ENCODE data around the gene SERPINB6.

SERPINB6 gene

DNA sequence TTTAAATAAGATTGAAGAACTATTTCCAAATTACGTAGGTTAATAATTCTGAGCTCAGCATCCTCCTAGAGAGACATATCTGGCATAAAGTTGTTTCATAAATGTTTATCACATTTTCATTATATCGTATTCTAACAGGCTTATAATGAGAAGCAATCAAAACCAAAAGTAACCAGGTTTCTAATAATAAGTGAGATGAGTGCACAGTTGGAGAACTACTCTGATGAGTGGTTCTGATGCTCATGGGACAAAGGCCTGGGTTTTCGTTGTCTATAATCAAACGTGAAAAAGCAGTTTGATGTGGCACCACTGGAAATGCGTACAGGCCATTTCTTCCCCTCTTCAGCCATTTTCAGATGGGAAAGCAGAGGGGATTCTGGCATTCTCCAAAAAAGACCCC lies 4.7 kb upstream of the SERPINB6 start:
- TF ChIP-seq POLR2AphosphoS5 (IDR thresholded peaks at IDR 0.05; ENCODE audit: low read depth, low read length) (no peak), SIN3A (IDR thresholded peaks at IDR 0.05; ENCODE audit: borderline replicate concordance, insufficient read depth, low read length) (no peak), FOXP2 (optimal IDR thresholded peaks at IDR 0.05; ENCODE audit: borderline replicate concordance, extremely low read depth, extremely low read length, insufficient read depth) (no peak), TAF1 (IDR thresholded peaks at IDR 0.05; ENCODE audit: borderline replicate concordance, insufficient read depth, low read length) (no peak)
- TF ChIP-seq, protein P1, sequence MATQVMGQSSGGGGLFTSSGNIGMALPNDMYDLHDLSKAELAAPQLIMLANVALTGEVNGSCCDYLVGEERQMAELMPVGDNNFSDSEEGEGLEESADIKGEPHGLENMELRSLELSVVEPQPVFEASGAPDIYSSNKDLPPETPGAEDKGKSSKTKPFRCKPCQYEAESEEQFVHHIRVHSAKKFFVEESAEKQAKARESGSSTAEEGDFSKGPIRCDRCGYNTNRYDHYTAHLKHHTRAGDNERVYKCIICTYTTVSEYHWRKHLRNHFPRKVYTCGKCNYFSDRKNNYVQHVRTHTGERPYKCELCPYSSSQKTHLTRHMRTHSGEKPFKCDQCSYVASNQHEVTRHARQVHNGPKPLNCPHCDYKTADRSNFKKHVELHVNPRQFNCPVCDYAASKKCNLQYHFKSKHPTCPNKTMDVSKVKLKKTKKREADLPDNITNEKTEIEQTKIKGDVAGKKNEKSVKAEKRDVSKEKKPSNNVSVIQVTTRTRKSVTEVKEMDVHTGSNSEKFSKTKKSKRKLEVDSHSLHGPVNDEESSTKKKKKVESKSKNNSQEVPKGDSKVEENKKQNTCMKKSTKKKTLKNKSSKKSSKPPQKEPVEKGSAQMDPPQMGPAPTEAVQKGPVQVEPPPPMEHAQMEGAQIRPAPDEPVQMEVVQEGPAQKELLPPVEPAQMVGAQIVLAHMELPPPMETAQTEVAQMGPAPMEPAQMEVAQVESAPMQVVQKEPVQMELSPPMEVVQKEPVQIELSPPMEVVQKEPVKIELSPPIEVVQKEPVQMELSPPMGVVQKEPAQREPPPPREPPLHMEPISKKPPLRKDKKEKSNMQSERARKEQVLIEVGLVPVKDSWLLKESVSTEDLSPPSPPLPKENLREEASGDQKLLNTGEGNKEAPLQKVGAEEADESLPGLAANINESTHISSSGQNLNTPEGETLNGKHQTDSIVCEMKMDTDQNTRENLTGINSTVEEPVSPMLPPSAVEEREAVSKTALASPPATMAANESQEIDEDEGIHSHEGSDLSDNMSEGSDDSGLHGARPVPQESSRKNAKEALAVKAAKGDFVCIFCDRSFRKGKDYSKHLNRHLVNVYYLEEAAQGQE (IDR thresholded peaks at IDR 0.05; ENCODE audit: insufficient read depth in 1 of 2, low read depth in 2 of 2, low read length in 2 of 2), result no peak

DNA sequence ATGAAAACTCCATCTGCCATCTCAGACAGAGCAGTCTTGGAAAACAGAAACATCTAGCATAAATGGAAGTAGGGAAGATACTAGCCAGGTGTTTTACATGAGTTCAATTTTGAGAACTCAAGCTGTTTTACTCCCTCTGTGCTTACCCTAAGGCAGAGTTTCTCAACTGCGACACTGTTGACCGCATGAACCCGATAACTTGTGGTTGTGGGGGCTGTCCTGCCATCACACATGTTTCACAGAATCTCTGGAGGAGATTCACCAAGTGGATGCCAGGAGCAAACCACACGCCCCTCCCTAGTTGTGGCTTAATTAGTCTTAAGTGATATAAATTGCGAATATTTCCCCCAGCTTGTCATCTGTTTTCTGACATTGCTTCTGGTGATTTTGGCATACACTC lies 2.3 kb upstream of the SERPINB6 start:
- TF ChIP-seq TAF1 (IDR thresholded peaks at IDR 0.05; ENCODE audit: borderline replicate concordance, insufficient read depth, low read length) (no peak), SIN3A (IDR thresholded peaks at IDR 0.05; ENCODE audit: borderline replicate concordance, insufficient read depth, low read length) (no peak), FOXP2 (optimal IDR thresholded peaks at IDR 0.05; ENCODE audit: borderline replicate concordance, extremely low read depth, extremely low read length, insufficient read depth) (no peak), POLR2AphosphoS5 (IDR thresholded peaks at IDR 0.05; ENCODE audit: low read depth, low read length) (no peak)
- TF ChIP-seq, protein P1 (IDR thresholded peaks at IDR 0.05; ENCODE audit: insufficient read depth in 1 of 2, low read depth in 2 of 2, low read length in 2 of 2), result no peak

DNA sequence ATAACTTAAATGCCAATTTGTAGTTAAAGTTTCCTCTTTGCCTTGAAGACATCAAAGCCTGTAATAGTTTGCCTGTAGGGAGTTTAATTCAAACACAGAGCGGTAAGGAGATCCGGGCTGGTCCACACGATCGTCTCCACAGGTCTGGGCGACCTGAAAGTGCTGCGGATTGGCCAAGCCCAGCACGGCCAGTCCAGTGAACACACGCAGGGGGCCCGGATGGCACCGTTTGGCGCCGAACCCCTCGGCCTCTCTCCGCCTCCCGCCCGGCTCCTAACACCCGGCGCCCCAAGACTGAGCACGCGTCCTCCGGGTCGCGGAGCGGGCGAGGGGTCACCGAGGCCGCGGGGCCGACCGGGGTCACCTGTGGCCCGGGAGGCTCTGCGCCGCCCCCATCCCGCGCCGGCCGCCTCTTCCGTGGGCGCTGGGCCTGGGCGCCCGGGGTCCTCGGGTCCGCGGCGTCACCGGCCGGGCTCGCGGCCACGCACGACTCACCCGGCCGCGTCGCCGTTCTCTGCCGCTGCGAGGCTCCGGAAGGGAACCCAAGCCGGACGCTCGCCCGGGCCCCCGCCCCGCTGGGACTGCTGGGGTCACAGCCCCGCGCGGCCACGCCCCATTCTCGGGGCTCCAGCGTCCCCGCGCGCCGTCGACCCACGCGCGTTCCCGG lies 481 bp downstream of the SERPINB6 start:
- 0 out of 2 replicates have a peak, but pooled peaks have one; percentile 30 for TF ChIP-seq POLR2AphosphoS5 (IDR thresholded peaks at IDR 0.05; ENCODE audit: low read depth, low read length)
- TF ChIP-seq TAF1 (IDR thresholded peaks at IDR 0.05; ENCODE audit: borderline replicate concordance, insufficient read depth, low read length), result no peak
- TF ChIP-seq SIN3A (IDR thresholded peaks at IDR 0.05; ENCODE audit: borderline replicate concordance, insufficient read depth, low read length), result no peak
- no peak for TF ChIP-seq FOXP2 (optimal IDR thresholded peaks at IDR 0.05; ENCODE audit: borderline replicate concordance, extremely low read depth, extremely low read length, insufficient read depth)
- TF ChIP-seq, protein P1 (IDR thresholded peaks at IDR 0.05; ENCODE audit: insufficient read depth in 1 of 2, low read depth in 2 of 2, low read length in 2 of 2), result no peak

DNA sequence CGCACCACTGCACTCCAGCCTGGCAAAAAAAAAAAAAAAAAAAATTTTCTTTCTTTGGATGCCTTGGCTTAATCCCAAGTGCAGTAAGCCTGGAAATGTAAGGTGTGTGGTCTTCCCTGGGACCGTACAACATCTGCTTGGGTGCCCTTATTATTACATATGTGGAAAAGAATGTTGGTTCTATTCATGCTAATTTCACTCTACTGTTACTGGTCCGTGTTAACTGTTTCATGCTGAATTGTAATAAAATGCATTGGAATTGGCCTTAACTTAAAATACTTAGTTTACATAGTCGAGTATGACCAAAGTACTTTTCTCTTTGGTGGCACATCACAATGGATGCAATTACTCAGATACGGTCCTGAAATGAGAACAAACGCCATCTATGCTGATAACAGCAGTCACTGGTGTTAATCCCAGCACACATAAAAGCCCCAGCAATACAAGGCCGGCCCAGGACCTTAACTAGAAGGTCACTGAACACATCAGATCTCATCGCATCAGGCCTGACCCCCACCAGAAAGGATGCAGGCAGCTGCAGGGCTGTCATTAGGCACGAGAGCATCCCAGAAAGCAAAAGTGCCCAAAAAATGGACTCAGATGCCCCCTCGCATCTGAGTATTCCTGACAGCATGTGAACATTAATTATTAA lies 1.2 kb downstream of the SERPINB6 start:
- TF ChIP-seq FOXP2 (optimal IDR thresholded peaks at IDR 0.05; ENCODE audit: borderline replicate concordance, extremely low read depth, extremely low read length, insufficient read depth) (no peak), POLR2AphosphoS5 (IDR thresholded peaks at IDR 0.05; ENCODE audit: low read depth, low read length) (no peak), TAF1 (IDR thresholded peaks at IDR 0.05; ENCODE audit: borderline replicate concordance, insufficient read depth, low read length) (no peak), SIN3A (IDR thresholded peaks at IDR 0.05; ENCODE audit: borderline replicate concordance, insufficient read depth, low read length) (no peak)
- TF ChIP-seq, protein P1 (IDR thresholded peaks at IDR 0.05; ENCODE audit: insufficient read depth in 1 of 2, low read depth in 2 of 2, low read length in 2 of 2), result no peak
